Glutamatergic neuron (in vitro differentiated cells): ENCODE results near the gene PKP3. TPM values are rescaled to one million over a fixed set of nuclear protein-coding genes. Genes with fewer than 3 reads are reported as not detected.

Experiments used
- DNase-seq: peaks from one replicate; pipeline ENCODE4 v3.0.0; 2022
- H3K27ac Mint-ChIP-seq: one replicate; pipeline ENCODE4 v1.8.0; 2020; ENCODE audit warnings: mild to moderate bottlenecking, mixed read lengths, inconsistent platforms; ENCODE audit not compliant: unreplicated experiment
- H3K27me3 Mint-ChIP-seq: one replicate; pipeline ENCODE4 v1.8.0; 2020; ENCODE audit warnings: mild to moderate bottlenecking, moderate library complexity, mixed read lengths, inconsistent platforms; ENCODE audit not compliant: unreplicated experiment
- H3K36me3 Mint-ChIP-seq: one replicate; pipeline ENCODE4 v1.8.0; 2020; ENCODE audit warnings: mild to moderate bottlenecking, mixed read lengths, inconsistent platforms; ENCODE audit not compliant: unreplicated experiment
- H3K4me1 Mint-ChIP-seq: one replicate; pipeline ENCODE4 v1.8.0; 2020; ENCODE audit warnings: mild to moderate bottlenecking, low read depth, mixed read lengths, inconsistent platforms; ENCODE audit not compliant: unreplicated experiment
- H3K4me3 Mint-ChIP-seq: one replicate; pipeline ENCODE4 v1.8.0; 2020; ENCODE audit warnings: mild to moderate bottlenecking, mixed read lengths, inconsistent platforms; ENCODE audit not compliant: unreplicated experiment
- H3K9me3 Mint-ChIP-seq: one replicate; pipeline ENCODE4 v1.8.0; 2020; ENCODE audit warnings: mild to moderate bottlenecking, moderate library complexity, mixed read lengths, inconsistent platforms; ENCODE audit not compliant: unreplicated experiment
- CTCF ChIP-seq: fragments of 200-600 bp; sonication (generic); IDR thresholded peaks from one replicate; pipeline ENCODE4 v1.5.0; 2021; ENCODE audit not compliant: partially characterized antibody, unreplicated experiment
- total RNA-seq: library from RNA; stranded (reverse); fragmentation: NEBNext Ultra II Directional; extraction: Animal tissue kit (Norgen Biotek cat#: 25700); gene quantifications from one replicate; pipeline ENCODE4 v1.2.1, GENCODE V29; 2021; ENCODE audit not compliant: unreplicated experiment

The PKP3 gene
- total RNA-seq, 1 donor from 2014 or later: not detected

- Mint-ChIP-seq H3K36me3 (no peaks in the 10 kb centered on the region), H3K4me3 (no peak overlapping the region), H3K27me3 (peaks cover 16% of the 10 kb centered on the region), H3K27ac (no peak overlapping the region), H3K9me3 (peaks cover 20% of the 10 kb centered on the region), H3K4me1 (peaks cover 3% of the 10 kb centered on the region)
- no peak for TF ChIP-seq CTCF
- DNase-seq: no peak
Measured at GRCh38 chr11:364991-365725, 28.9 kb upstream of the PKP3 start.

DNA sequence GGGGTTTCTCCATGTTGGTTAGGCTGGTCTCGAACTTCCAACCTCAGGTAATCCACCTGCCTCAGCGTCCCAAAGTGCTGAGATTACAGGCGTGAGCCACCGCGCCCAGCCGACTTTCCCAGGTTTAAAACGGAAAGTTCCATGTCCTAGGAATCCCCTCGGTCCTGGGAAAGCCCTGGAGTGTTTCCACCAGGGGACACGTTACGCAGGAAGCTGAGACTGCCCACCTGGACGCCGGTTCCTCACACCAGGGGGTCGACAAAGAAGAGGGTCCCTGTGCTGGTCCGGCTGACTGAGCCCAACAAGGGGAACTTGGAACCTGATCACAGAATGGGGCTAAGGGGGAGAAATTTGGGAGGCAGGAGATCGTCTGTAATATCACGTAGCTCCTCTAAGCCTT lies 28.2 kb upstream of the PKP3 start:
- peaks cover 21% of the 10 kb centered on the region for H3K27me3 Mint-ChIP-seq
- no peak overlapping the region for H3K4me3 Mint-ChIP-seq
- H3K27ac Mint-ChIP-seq: no peak overlapping the region

DNA sequence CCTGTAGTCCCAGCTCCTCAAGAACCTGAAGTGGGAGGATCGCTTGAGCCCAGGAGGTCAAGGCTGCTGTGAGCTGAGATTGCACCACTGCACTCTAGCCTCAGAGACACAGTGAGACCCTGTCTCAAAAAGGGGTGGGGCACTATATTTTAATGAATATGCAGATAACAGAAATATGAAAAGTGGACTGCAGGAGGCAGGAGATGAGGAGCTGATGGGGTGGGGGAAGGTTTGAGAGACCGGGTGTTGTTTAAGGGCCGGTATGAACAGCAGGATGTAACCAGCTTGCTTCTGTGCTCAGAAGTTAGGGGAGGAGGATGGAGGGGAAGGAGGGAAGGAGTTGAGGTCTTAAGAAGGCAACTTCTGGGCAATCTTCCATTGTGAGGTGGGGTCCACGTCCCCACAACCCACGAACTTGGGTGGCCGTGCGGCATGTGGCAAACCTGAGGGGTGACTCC lies 26.0 kb upstream of the PKP3 start:
- no peak for TF ChIP-seq CTCF
- peaks cover 12% of the 10 kb centered on the region for H3K4me1 Mint-ChIP-seq
- H3K36me3 Mint-ChIP-seq: no peaks in the 10 kb centered on the region
- peaks cover 30% of the 10 kb centered on the region for H3K27me3 Mint-ChIP-seq
- peak overlapping the region; percentile 74 for H3K27ac Mint-ChIP-seq
- H3K9me3 Mint-ChIP-seq: peaks cover 23% of the 10 kb centered on the region
- peak overlapping the region; percentile 74 for H3K4me3 Mint-ChIP-seq
- DNase-seq: no peak

More for the DNA sequence above, 28.2 kb upstream of the PKP3 start:
- peaks cover 18% of the 10 kb centered on the region for H3K9me3 Mint-ChIP-seq
- no peaks in the 10 kb centered on the region for H3K36me3 Mint-ChIP-seq
- no peak for TF ChIP-seq CTCF
- peaks cover 4% of the 10 kb centered on the region for H3K4me1 Mint-ChIP-seq
- DNase-seq: no peak

- peak overlapping the region; percentile 88 for H3K4me3 Mint-ChIP-seq
- H3K36me3 Mint-ChIP-seq: no peaks in the 10 kb centered on the region
- peaks cover 30% of the 10 kb centered on the region for H3K27me3 Mint-ChIP-seq
- H3K4me1 Mint-ChIP-seq: peaks cover 12% of the 10 kb centered on the region
- H3K27ac Mint-ChIP-seq: peak overlapping the region; percentile 95
- TF ChIP-seq CTCF: no peak
- DNase-seq: peak; percentile 55
- H3K9me3 Mint-ChIP-seq: peaks cover 23% of the 10 kb centered on the region
Measured at GRCh38 chr11:368414-369335, 25.3 kb upstream of the PKP3 start.
